ENCODE measurements around the gene DBX2.

- TF ChIP-seq CTCF (IDR thresholded peaks at IDR 0.05; ENCODE audit: low read length) (no peak), EZH2phosphoT487 (IDR thresholded peaks at IDR 0.05; ENCODE audit: low read length) (no peak), EZH2 (optimal IDR thresholded peaks at IDR 0.05; ENCODE audit: low read depth, low read length) (no peak)
These were observed 10.1 kb upstream of the DBX2 start for GRCh38 chr12:45060976-45061375.

All from MM.1S (cell line).